ENCODE results near the gene AMPH.
"Not testable (repeated sequence)": the region's sequence is repeated elsewhere in the genome, so short reads cannot be mapped to it uniquely, and the experiment has no call there.

DNA sequence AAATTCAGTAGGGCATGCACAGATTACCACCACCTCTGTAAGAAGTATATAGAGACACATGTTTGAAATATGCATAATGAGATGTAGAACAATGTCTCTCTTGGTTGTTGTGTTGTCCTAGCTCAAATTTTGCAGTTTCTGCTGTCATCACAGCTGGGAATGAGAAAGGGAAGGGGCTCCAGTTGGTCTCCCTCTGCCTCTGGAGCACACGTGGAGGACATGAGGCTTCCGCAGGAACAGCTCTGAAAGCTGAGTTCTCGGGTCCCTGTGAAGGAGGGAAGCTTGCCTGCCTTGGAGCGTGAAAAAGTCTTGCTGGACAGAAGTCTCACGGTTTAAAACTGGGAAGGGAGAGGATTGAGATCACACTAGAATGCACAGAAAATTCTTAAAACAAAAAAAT is 289.0 kb downstream of the AMPH start:
- TF ChIP-seq, protein P1, sequence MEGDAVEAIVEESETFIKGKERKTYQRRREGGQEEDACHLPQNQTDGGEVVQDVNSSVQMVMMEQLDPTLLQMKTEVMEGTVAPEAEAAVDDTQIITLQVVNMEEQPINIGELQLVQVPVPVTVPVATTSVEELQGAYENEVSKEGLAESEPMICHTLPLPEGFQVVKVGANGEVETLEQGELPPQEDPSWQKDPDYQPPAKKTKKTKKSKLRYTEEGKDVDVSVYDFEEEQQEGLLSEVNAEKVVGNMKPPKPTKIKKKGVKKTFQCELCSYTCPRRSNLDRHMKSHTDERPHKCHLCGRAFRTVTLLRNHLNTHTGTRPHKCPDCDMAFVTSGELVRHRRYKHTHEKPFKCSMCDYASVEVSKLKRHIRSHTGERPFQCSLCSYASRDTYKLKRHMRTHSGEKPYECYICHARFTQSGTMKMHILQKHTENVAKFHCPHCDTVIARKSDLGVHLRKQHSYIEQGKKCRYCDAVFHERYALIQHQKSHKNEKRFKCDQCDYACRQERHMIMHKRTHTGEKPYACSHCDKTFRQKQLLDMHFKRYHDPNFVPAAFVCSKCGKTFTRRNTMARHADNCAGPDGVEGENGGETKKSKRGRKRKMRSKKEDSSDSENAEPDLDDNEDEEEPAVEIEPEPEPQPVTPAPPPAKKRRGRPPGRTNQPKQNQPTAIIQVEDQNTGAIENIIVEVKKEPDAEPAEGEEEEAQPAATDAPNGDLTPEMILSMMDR (conservative IDR thresholded peaks at IDR 0.05 in 1 of 2, IDR thresholded peaks at IDR 0.05 in 1 of 2; ENCODE audit: low read depth in 1 of 2, low read length in 2 of 2) = not testable (repeated sequence)
- TF ChIP-seq EZH2 (IDR thresholded peaks at IDR 0.05; ENCODE audit: low read length, missing control alignments) = not testable (repeated sequence)
